K562 (cell line): ENCODE results near the gene UTS2R. TPM values are rescaled to one million over a fixed set of nuclear protein-coding genes. Genes with fewer than 3 reads are reported as not detected.
A peak's percentile ranks its signal among the peaks of the same experiment; 100 is the strongest.

ENCODE experiments used
- AFF1 ChIP-seq, 2 experiments: fragments of 450-650 bp; IDR thresholded peaks; 2 replicates each; pipeline ENCODE4 v1.6.1; 2018; ENCODE audit warnings: mild to moderate bottlenecking in 2 of 2, low read depth in 1 of 2; ENCODE audit not compliant: partially characterized antibody in 2 of 2
- ARHGAP35 ChIP-seq: fragments of 450-650 bp; IDR thresholded peaks from 2 replicates; pipeline ENCODE4 v1.6.1; 2018; ENCODE audit not compliant: partially characterized antibody
- ELF4 ChIP-seq: fragments of 450-650 bp; formaldehyde crosslinking; IDR thresholded peaks from 2 replicates; pipeline ENCODE4 v1.4.0; 2022; ENCODE audit warnings: missing genetic modification characterization
- ESRRA ChIP-seq: fragments of 450-650 bp; IDR thresholded peaks from 2 replicates; pipeline ENCODE4 v1.6.1; 2014; ENCODE audit warnings: low read depth, mild to moderate bottlenecking, moderate library complexity, borderline replicate concordance
- ETS1 ChIP-seq: conservative IDR thresholded peaks from 2 replicates; pipeline ENCODE4 v1.6.1; 2011; ENCODE audit warnings: low read depth, mild to moderate bottlenecking, low read length; ENCODE audit not compliant: control insufficient read depth
- ETV6 ChIP-seq, 3 experiments: fragments of 150-350 bp in 1 of 3; sonication (generic) in 1 of 3; formaldehyde crosslinking in 1 of 3; IDR thresholded peaks; 2 replicates each; pipeline versions ENCODE4 v1.6.1 to v1.8.0; 2014 to 2022; ENCODE audit warnings: borderline replicate concordance in 2 of 3, low read depth in 2 of 3, antibody characterized with exemption in 1 of 3, low read length in 1 of 3, mild to moderate bottlenecking in 1 of 3, missing genetic modification reagents in 1 of 3
- PCBP1 ChIP-seq: fragments of 200-400 bp; formaldehyde crosslinking; IDR thresholded peaks from 2 replicates; pipeline ENCODE4 v1.6.1; 2018; ENCODE audit warnings: mild to moderate bottlenecking, low read depth, low read length; ENCODE audit not compliant: poor library complexity, severe bottlenecking
- POLR3G ChIP-seq: IDR thresholded peaks from 2 replicates; pipeline ENCODE4 v1.6.1; 2011; ENCODE audit not compliant: insufficient read length, insufficient replicate concordance; ENCODE audit errors: extremely low read depth
- RAD51 ChIP-seq: fragments of 450-650 bp; IDR thresholded peaks from 2 replicates; pipeline ENCODE4 v1.7.1; 2016; ENCODE audit warnings: low read depth, mild to moderate bottlenecking, borderline replicate concordance
- RBBP5 ChIP-seq: fragments of 200-600 bp; sonication (generic); IDR thresholded peaks from 2 replicates; pipeline ENCODE4 v1.6.1; 2012; ENCODE audit warnings: borderline replicate concordance, mild to moderate bottlenecking, low read length, control low read depth, inconsistent platforms; ENCODE audit not compliant: insufficient read depth, poor library complexity, severe bottlenecking
- SAP30 ChIP-seq: fragments of 200-600 bp; sonication (generic); IDR thresholded peaks from 2 replicates; pipeline ENCODE4 v1.6.1; 2012; ENCODE audit warnings: borderline replicate concordance, low read depth, mild to moderate bottlenecking, moderate library complexity, low read length, control low read depth, inconsistent platforms; ENCODE audit not compliant: insufficient read depth, poor library complexity, severe bottlenecking
- SRSF9 ChIP-seq: fragments of 200-400 bp; formaldehyde crosslinking; IDR thresholded peaks from 2 replicates; pipeline ENCODE4 v1.6.1; 2017; ENCODE audit warnings: low read depth, low read length, borderline replicate concordance
- TFAP4 ChIP-seq: sonication (generic); formaldehyde crosslinking; IDR thresholded peaks from 2 replicates; pipeline ENCODE4 v1.8.0; 2022; ENCODE audit warnings: missing genetic modification reagents, mild to moderate bottlenecking, moderate library complexity, borderline replicate concordance
- ZNF239 ChIP-seq: fragments of 250-450 bp; sonication (Bioruptor Pico); IDR thresholded peaks from 2 replicates; pipeline ENCODE4 v1.4.0; 2020; ENCODE audit warnings: mild to moderate bottlenecking
- ZNF507 ChIP-seq: conservative IDR thresholded peaks from 2 replicates; pipeline ENCODE4 v1.6.1; 2017; ENCODE audit warnings: missing genetic modification characterization, missing compliant biosample characterization
- polyA plus RNA-seq, 8 experiments: library from polyadenylated mRNA; depleted of rRNA in 4 of 8; stranded (reverse) in 5 of 8; unstranded in 3 of 8; fragments of >200 nt; fragmentation: Nextera tagmentation in 2 of 8; fragmentation: Illumina TruSeq in 1 of 8; extraction: Ambion mirVana in 2 of 8; extraction: Trizol in 1 of 8; gene quantifications; 2 replicates each; pipeline versions ENCODE4 v1.2.1 to v1.2.3, GENCODE V29; 2011 to 2014; ENCODE audit warnings: inconsistent platforms in 1 of 8, missing spikeins in 1 of 8
- total RNA-seq, 7 experiments: library from RNA; depleted of rRNA in 6 of 7; stranded (reverse); fragments of >200 nt in 6 of 7; fragmentation: Illumina TruSeq in 2 of 7; extraction: Trizol in 2 of 7; gene quantifications; 2 replicates each; pipeline versions ENCODE4 v1.2.1 to v1.2.3, GENCODE V29; 2011 to 2021; ENCODE audit warnings: low replicate concordance in 1 of 7
- TF ChIP-seq, protein P1 (sequence below), 2 experiments: IDR thresholded peaks; 2 replicates each; pipeline ENCODE4 v1.6.1; 2011; ENCODE audit warnings: borderline replicate concordance in 1 of 2, control low read depth in 1 of 2, low read depth in 1 of 2, low read length in 1 of 2, mild to moderate bottlenecking in 1 of 2, mixed read lengths in 1 of 2, moderate library complexity in 1 of 2; ENCODE audit not compliant: insufficient read depth in 1 of 2, insufficient read length in 1 of 2, poor library complexity in 1 of 2, severe bottlenecking in 1 of 2; ENCODE audit errors: extremely low read depth in 1 of 2

UTS2R gene
- total and polyA plus RNA-seq, 9 of the 15 experiments (the other 6 are each of a cell fraction or from before 2014, with no cell fraction given) = 0.22 TPM; not detected in 8

DNA sequence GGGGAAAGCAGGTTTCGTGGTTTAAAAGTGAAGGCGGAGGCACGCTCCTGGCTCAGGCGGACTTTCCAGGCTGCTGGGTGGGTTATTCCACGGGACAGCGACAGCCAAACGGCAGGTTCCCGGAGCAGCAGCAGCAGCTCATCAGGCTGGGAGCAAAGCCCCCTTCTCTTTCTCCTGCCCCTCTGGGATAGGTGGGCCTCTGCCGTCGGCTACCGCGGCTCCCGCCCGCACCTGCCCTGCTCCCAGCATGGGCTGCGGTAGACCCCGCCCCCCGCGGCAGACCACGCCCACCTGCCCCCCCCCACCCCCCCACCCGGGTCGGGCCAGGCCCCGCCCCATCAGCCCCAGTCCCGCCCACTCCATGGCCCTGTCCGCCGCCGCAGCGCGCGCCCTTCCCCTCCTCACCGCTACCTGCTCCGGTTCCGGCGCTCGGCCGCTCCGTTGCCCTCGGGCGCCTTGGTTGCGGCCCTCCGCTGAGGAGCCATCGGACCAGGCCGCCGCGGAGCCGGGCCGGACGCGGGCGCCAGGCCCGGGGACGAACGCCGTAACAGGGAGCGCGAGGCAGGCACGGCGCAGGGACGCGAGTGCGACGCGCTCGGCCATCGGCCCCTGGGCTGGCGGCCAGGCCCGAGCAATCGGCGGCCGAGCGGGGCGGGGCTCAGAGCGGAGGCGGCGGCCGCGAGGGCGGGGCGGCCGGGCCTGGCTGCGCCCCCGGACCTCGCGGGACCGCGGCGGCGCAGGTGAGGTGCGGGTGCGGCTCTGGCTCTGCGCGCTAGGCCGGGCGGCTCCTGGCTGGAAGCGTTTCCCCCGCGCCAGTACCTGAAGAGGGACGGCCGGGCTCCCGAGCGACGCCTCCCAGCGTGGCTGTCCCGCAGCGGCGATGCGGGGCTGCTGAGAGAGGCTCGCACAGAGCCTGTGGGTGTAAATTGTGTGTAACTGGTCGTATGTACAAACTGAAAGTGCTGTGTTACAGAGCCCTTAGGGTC, 46.7 kb downstream of the UTS2R start, which contains the start of the genes HEXD and OGFOD3 (continued):
- TF ChIP-seq TFAP4 (peak; percentile 38; the same call in 1 of the 2 replicates), RAD51 (no peak), RBBP5 (peak; percentile 99), ZNF239 (CRISPR knock-in tag) (no peak), PCBP1 (peak; percentile 79), SRSF9 (no peak), SAP30 (peak; percentile 76), AFF1 (IDR thresholded peaks at IDR 0.05; ENCODE audit: low read depth in 1 of 2, partially characterized antibody in 2 of 2) (no peak), ZNF507 (tag) (no peak), ELF4 (no peak), POLR3G (no peak), ESRRA (peak; percentile 68; the same call in 1 of the 2 replicates), ETS1 (peak; percentile 96), ETV6 (IDR thresholded peaks at IDR 0.05; ENCODE audit: borderline replicate concordance in 1 of 2, low read depth in 2 of 2, low read length in 1 of 2) (no peak), ETV6 (CRISPR knock-in tag; IDR thresholded peaks at IDR 0.05; ENCODE audit: borderline replicate concordance) (no peak), ARHGAP35 (no peak)
- TF ChIP-seq, protein P1, sequence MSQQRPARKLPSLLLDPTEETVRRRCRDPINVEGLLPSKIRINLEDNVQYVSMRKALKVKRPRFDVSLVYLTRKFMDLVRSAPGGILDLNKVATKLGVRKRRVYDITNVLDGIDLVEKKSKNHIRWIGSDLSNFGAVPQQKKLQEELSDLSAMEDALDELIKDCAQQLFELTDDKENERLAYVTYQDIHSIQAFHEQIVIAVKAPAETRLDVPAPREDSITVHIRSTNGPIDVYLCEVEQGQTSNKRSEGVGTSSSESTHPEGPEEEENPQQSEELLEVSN (IDR thresholded peaks at IDR 0.05; ENCODE audit: borderline replicate concordance in 1 of 2, extremely low read depth in 1 of 2, insufficient read depth in 1 of 2, insufficient read length in 1 of 2, low read depth in 1 of 2, low read length in 1 of 2, poor library complexity in 1 of 2, severe bottlenecking in 1 of 2) = peak; percentile 52 to 61
